T-helper 2 cell treated with Interferon-gamma antibody and Interleukin-4, amounts not matched to agents 5 μg/mL and 100 μg/mL, for 36 hours (primary cell): ENCODE measurements around the gene SPATA20.
A peak's percentile ranks its signal among the peaks of the same experiment; 100 is the strongest.

Experiments
- DNase-seq: peaks from one replicate; pipeline ENCODE4 v3.0.0; 2021; ENCODE audit warnings: low spot score
- H3K27ac Mint-ChIP-seq: one replicate; pipeline ENCODE4 v1.8.0; 2021; ENCODE audit warnings: mild to moderate bottlenecking, mixed read lengths
- H3K27me3 Mint-ChIP-seq: one replicate; pipeline ENCODE4 v1.8.0; 2021; ENCODE audit warnings: low read depth, mixed read lengths
- H3K36me3 Mint-ChIP-seq: one replicate; pipeline ENCODE4 v1.8.0; 2021; ENCODE audit warnings: low read depth, mixed read lengths
- H3K4me1 Mint-ChIP-seq: one replicate; pipeline ENCODE4 v1.8.0; 2021; ENCODE audit warnings: low read depth, mixed read lengths
- H3K4me3 Mint-ChIP-seq: one replicate; pipeline ENCODE4 v1.8.0; 2022; ENCODE audit warnings: mild to moderate bottlenecking, moderate library complexity, mixed read lengths
- H3K9me3 Mint-ChIP-seq: one replicate; pipeline ENCODE4 v1.8.0; 2021; ENCODE audit warnings: mixed read lengths

The SPATA20 gene

DNA sequence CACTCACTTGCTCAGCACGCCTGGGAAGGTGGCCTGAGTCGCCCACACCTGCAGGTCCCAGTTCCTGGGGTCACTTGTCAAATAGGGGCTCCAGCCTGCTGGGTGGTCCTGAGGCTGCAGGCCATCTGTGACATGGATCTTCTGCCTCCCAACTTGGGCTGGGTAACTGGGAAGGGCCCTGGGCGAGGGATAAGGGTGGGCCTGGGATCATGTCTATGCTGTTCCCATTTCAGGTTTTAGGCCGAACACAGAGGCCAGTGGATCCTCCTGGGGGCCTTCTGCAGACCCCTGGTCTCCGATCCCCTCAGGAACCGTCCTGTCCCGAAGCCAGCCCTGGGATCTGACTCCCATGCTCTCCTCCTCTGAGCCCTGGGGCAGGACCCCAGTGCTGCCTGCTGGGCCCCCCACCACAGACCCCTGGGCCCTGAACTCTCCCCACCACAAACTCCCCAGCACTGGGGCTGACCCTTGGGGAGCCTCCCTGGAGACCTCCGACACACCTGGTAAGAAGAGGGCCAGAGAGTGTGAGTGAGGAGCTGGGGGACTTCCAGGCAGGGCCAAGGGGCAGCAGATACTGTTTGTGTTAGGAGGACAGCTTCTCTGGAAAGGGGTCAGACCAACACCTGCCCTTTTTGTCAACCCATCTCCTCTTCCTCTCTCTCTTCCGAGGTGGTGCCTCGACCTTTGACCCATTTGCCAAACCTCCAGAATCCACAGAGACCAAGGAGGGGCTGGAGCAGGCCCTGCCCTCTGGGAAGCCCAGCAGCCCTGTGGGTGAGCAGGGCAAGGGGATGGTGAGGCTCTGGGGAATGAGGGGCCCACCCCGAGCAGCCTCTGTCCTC lies 6.2 kb upstream of the SPATA20 start:
- peak overlapping the region; percentile 6 for H3K4me3 Mint-ChIP-seq
- H3K9me3 Mint-ChIP-seq, result no peaks in the 10 kb centered on the region
- no peaks in the 10 kb centered on the region for H3K36me3 Mint-ChIP-seq
- H3K27ac Mint-ChIP-seq, result no peak overlapping the region
- H3K27me3 Mint-ChIP-seq, result peaks cover 11% of the 10 kb centered on the region
- H3K4me1 Mint-ChIP-seq, result peaks cover 9% of the 10 kb centered on the region
- DNase-seq, result no peak

GRCh38 chr17:50541402-50541715 lies 5.6 kb upstream of the SPATA20 start:
- Mint-ChIP-seq H3K4me3 (peak overlapping the region; percentile 83), H3K27me3 (peaks cover 15% of the 10 kb centered on the region), H3K36me3 (no peaks in the 10 kb centered on the region), H3K9me3 (no peaks in the 10 kb centered on the region), H3K27ac (no peak overlapping the region), H3K4me1 (peaks cover 11% of the 10 kb centered on the region)
- no peak for DNase-seq

DNA sequence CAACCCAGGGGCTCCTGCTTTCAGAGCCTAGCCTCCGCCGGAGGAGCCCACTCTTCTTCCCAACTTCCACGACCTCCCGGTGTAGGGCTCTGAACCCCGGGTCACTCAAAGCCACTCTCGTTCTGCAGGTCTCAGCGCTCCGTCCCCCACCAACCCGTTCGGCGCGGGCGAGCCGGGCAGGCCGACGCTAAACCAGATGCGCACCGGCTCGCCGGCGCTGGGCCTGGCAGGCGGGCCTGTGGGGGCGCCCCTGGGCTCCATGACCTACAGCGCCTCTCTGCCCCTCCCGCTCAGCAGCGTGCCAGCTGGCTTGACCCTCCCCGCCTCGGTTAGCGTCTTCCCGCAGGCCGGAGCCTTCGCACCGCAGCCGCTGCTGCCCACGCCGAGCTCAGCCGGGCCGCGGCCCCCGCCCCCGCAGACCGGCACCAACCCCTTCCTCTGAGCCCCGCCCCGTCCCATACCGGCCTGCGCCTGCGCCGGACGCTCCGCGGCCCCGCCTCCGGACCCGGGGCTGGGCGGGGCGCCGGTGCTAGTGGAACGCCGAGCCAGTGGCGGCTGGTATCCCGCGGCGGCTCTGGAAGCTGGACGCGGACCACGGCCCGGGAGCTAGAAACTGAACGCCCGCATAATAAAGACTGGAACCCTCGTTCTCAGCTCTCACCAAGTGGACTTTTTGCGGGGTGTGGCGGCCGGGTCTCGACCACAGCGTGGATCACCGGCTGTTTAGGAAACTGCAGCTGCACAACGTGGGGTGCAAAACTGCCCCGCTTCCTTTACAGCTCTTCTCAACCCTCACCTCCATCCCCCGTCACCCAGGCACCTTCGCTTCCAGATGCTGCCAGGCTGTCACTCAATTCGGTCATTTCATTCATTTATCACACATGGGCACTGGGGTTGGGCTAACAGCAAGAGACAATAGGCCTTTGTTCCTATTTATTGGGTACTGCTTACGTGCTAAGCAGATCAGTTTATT lies 5.0 kb upstream of the SPATA20 start:
- no peaks in the 10 kb centered on the region for H3K9me3 Mint-ChIP-seq
- H3K4me1 Mint-ChIP-seq, result peaks cover 13% of the 10 kb centered on the region
- peak overlapping the region; percentile 33 for H3K27ac Mint-ChIP-seq
- H3K36me3 Mint-ChIP-seq, result no peaks in the 10 kb centered on the region
- H3K27me3 Mint-ChIP-seq, result peaks cover 19% of the 10 kb centered on the region
- peak; percentile 92 for DNase-seq
- peak overlapping the region; percentile 83 for H3K4me3 Mint-ChIP-seq

DNA sequence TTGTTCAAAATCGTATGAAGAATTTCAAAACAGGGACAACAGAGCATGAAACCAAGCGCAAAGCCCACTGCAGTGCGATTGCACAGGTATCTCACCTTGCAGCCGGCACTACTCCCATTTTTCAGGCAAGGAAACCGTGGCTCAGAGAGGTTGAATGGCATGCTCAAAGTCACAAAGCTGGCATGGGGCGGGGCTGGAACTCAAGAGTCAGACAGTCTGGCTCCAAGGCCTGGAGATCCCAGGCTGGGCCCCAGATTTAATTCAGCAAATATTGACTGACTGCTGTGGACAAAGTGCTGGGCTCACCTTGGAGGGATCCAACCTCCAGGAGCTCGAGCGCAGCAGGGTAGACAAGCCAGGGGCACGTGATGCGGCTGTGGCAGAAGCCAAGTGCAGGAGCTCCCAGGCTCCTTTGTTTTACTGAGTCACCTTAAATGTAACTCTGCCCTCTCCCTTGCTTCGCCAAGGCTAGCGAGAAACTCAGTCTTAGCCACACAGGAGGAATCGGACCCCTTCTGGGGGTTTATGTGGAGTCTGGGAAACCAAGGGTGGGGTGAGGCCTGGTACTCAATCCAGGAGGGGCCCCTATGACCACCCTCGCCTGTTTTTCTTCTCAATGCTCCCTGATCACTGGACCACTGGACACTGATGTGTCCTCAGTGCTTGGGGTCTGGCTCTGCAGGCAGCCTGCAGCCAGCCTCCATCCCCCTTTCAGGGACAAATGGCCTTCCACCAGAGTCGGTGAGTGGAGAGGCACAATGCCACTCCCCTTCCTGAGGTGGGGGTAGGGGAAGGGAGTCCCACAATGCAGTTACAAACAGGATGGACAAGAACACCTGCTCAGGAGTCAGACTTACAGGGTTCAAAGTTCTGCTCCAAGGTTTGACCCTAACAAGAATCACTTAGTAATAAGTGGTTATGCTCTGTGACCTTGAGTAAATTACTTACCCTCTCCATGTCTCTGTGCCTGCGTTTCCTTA lies 3.9 kb upstream of the SPATA20 start:
- H3K4me1 Mint-ChIP-seq, result peaks cover 15% of the 10 kb centered on the region
- H3K27me3 Mint-ChIP-seq, result peaks cover 19% of the 10 kb centered on the region
- no peaks in the 10 kb centered on the region for H3K36me3 Mint-ChIP-seq
- DNase-seq, result no peak
- H3K27ac Mint-ChIP-seq, result no peak overlapping the region
- H3K4me3 Mint-ChIP-seq, result peak overlapping the region; percentile 76
- H3K9me3 Mint-ChIP-seq, result no peaks in the 10 kb centered on the region

DNA sequence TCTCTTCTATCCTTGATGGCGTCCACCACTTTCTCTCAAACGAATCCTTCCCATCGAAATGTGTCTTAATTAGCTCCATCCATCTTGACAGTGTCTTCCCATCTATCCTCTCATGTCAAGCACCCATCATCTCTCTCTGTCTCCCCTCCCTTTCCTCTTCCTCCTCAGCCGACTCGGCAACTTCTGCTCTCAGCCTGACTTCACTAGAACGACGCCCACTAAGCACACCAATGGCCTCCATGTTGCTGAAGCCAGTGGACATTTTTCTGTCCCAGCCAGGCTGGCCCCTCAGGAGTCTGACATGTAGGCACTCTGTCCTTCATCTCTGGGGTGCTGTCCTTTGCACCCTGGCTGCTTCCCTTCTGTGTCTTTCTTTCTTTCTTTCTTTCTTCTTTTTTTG lies 2.5 kb upstream of the SPATA20 start:
- H3K27me3 Mint-ChIP-seq, result peaks cover 19% of the 10 kb centered on the region
- no peak for DNase-seq
- no peak overlapping the region for H3K4me3 Mint-ChIP-seq
- H3K27ac Mint-ChIP-seq, result no peak overlapping the region
- no peaks in the 10 kb centered on the region for H3K36me3 Mint-ChIP-seq
- peaks cover 15% of the 10 kb centered on the region for H3K4me1 Mint-ChIP-seq
- no peaks in the 10 kb centered on the region for H3K9me3 Mint-ChIP-seq

DNA sequence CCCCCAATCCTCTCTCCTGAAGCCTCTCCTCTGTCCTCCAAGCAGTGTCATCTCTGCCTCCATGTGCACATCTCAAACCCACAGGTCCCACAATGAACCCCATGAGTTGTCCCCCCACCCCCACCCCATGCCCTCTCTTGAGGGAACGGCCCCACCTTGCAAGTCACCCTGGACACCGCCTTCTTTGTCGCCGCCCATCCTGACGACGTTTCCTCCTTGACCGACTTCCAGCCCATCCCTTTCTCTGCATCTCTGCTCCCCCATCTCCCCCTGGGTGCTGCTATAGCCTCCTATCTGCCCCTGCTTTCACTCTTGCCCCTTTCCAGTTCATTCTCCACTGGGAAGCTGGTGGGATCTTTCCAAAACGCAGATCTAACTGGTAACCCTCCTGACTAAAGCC lies 1.7 kb upstream of the SPATA20 start:
- Mint-ChIP-seq H3K4me3 (no peak overlapping the region), H3K36me3 (no peaks in the 10 kb centered on the region), H3K27me3 (peaks cover 19% of the 10 kb centered on the region), H3K9me3 (no peaks in the 10 kb centered on the region), H3K27ac (no peak overlapping the region), H3K4me1 (peaks cover 15% of the 10 kb centered on the region)
- DNase-seq, result no peak

- peak overlapping the region; percentile 12 for H3K27ac Mint-ChIP-seq
- H3K4me1 Mint-ChIP-seq, result peaks cover 14% of the 10 kb centered on the region
- no peak for DNase-seq
- H3K36me3 Mint-ChIP-seq, result no peaks in the 10 kb centered on the region
- H3K9me3 Mint-ChIP-seq, result no peaks in the 10 kb centered on the region
- H3K4me3 Mint-ChIP-seq, result peak overlapping the region; percentile 69
- peaks cover 19% of the 10 kb centered on the region for H3K27me3 Mint-ChIP-seq
These were observed 306 bp upstream of the SPATA20 start for GRCh38 chr17:50546701-50547034.

DNA sequence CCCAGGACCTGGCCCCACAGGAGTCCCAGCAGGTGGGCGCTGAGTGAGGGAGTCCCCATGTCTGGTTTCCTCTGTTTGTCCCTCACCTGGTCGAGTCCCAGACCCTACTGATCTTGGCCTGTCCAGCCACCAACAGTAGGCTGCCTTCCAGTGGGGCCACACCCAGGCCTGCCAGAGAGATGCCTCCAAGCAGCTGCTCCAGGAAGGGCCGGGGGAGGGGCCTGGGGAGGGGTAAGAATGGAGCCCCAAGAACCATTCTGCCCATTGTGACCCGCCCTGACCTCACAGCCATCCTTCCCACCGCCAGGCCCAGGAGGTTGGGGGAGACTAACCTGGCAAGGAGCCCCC lies 736 bp downstream of the SPATA20 start:
- H3K4me3 Mint-ChIP-seq, result peak overlapping the region; percentile 83
- H3K36me3 Mint-ChIP-seq, result no peaks in the 10 kb centered on the region
- H3K9me3 Mint-ChIP-seq, result no peaks in the 10 kb centered on the region
- peak overlapping the region; percentile 60 for H3K27ac Mint-ChIP-seq
- H3K4me1 Mint-ChIP-seq, result peaks cover 9% of the 10 kb centered on the region
- peaks cover 19% of the 10 kb centered on the region for H3K27me3 Mint-ChIP-seq
- DNase-seq, result no peak

GRCh38 chr17:50548831-50549230 lies 1.9 kb downstream of the SPATA20 start:
- no peaks in the 10 kb centered on the region for H3K36me3 Mint-ChIP-seq
- no peak for DNase-seq
- H3K9me3 Mint-ChIP-seq, result no peaks in the 10 kb centered on the region
- peaks cover 19% of the 10 kb centered on the region for H3K27me3 Mint-ChIP-seq
- no peak overlapping the region for H3K27ac Mint-ChIP-seq
- peaks cover 8% of the 10 kb centered on the region for H3K4me1 Mint-ChIP-seq
- no peak overlapping the region for H3K4me3 Mint-ChIP-seq

- no peak overlapping the region for H3K27ac Mint-ChIP-seq
- no peaks in the 10 kb centered on the region for H3K36me3 Mint-ChIP-seq
- H3K4me1 Mint-ChIP-seq, result peaks cover 8% of the 10 kb centered on the region
- no peaks in the 10 kb centered on the region for H3K9me3 Mint-ChIP-seq
- H3K4me3 Mint-ChIP-seq, result no peak overlapping the region
- DNase-seq, result no peak
- H3K27me3 Mint-ChIP-seq, result peaks cover 14% of the 10 kb centered on the region
These were observed 2.4 kb downstream of the SPATA20 start for GRCh38 chr17:50549256-50549941.

DNA sequence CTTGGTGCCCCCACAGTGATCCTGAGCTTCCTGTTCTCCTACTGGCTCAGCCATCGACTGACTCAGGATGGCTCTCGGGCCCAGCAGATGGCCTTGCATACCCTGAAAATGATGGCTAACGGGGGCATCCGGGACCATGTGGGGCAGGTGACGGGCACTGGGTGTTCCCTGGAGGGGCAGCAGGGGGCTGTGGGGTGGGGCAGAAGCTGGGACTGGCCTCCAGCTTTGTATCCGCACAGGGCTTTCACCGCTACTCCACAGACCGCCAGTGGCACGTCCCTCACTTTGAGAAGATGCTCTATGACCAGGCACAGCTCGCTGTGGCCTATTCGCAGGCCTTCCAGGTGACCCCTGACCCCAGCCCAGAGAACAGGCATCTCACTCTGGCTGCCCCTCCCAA lies 3.0 kb downstream of the SPATA20 start:
- no peak overlapping the region for H3K4me3 Mint-ChIP-seq

GRCh38 chr17:50550661-50551432 lies 3.9 kb downstream of the SPATA20 start:
- Mint-ChIP-seq H3K27ac (no peak overlapping the region), H3K9me3 (no peaks in the 10 kb centered on the region), H3K4me3 (no peak overlapping the region), H3K4me1 (peaks cover 6% of the 10 kb centered on the region), H3K27me3 (peaks cover 8% of the 10 kb centered on the region), H3K36me3 (no peaks in the 10 kb centered on the region)
- DNase-seq, result no peak

More for the DNA sequence above, 3.0 kb downstream of the SPATA20 start:
- no peaks in the 10 kb centered on the region for H3K36me3 Mint-ChIP-seq
- no peak overlapping the region for H3K27ac Mint-ChIP-seq
- H3K9me3 Mint-ChIP-seq, result no peaks in the 10 kb centered on the region
- H3K27me3 Mint-ChIP-seq, result peaks cover 10% of the 10 kb centered on the region
- DNase-seq, result no peak
- H3K4me1 Mint-ChIP-seq, result peaks cover 8% of the 10 kb centered on the region
